Body of pancreas (tissue), 4 donors: ENCODE data around the gene TBXA2R.

Experiments
- CTCF ChIP-seq, 7 experiments: fragments of 450-650 bp in 4 of 7; fragments of 200-600 bp in 3 of 7; sonication (generic) in 3 of 7; IDR thresholded peaks; one replicate each; pipeline ENCODE4 v1.5.1; 2016 to 2019; ENCODE audit warnings: antibody characterized with exemption in 7 of 7
- POLR2A ChIP-seq, 3 donors: fragments of 450-650 bp; IDR thresholded peaks; one replicate each; pipeline ENCODE4 v1.6.1; 2016; ENCODE audit warnings: antibody characterized with exemption in 3 of 3, mild to moderate bottlenecking in 2 of 3

DNA sequence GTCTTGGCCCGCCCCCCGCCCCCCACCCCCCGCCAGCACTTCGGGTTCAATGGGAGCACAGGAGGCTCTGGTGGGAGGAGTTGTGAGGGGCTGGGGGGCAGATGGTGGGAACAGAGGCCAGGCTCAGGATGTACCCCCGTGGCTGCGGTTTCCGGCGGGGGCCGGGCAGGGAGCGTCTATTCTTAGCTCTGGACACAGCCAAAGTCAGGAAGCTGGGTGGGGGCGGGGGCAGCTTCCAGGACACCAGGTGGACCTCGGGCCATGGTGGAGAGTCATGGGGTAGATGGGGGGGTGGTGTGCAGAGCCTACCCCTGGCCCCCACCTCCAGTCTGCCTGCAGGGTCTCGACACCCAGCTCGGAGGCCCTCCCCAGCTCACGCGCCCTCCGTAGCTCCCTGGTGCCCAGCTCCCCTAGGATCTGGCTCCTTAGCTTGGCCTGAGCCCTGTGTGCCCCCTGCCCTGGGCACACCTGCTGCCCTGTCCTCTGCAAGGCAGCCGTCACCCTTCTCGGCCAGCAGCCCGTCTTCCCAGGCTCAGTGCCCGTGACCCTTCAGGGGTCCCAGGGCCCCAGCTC, 2.2 kb upstream of the TBXA2R start:
- TF ChIP-seq CTCF (IDR thresholded peaks at IDR 0.05): no peak
- TF ChIP-seq POLR2A (IDR thresholded peaks at IDR 0.05): no peak
